ENCODE data around the gene FAM76A. TPM values are rescaled to one million over a fixed set of nuclear protein-coding genes. Genes with fewer than 3 reads are reported as not detected.
A peak's percentile ranks its signal among the peaks of the same experiment; 100 is the strongest.

The FAM76A gene
- total and polyA plus RNA-seq, 9 of the 15 experiments (the other 6 are each of a cell fraction or from before 2014, with no cell fraction given) = 9.5 to 14.6 (median 11.4) TPM

- TF ChIP-seq TCF7L2 (IDR thresholded peaks at IDR 0.05; ENCODE audit: low read depth, low read length) (no peak), ZFP36 (IDR thresholded peaks at IDR 0.05; ENCODE audit: low read depth, low read length, partially characterized antibody) (no peak), RFX7 (CRISPR knock-in tag; IDR thresholded peaks at IDR 0.05) (no peak), SOX6 (IDR thresholded peaks at IDR 0.05) (no peak), ZNF57 (CRISPR knock-in tag; IDR thresholded peaks at IDR 0.05) (no peak), RAD51 (IDR thresholded peaks at IDR 0.05; ENCODE audit: borderline replicate concordance, low read depth) (no peak), ZNF280B (CRISPR knock-in tag; IDR thresholded peaks at IDR 0.05) (no peak), ZBED1 (IDR thresholded peaks at IDR 0.05) (no peak), MEF2D (tag; conservative IDR thresholded peaks at IDR 0.05; ENCODE audit: low read depth) (no peak), SNAPC5 (CRISPR knock-in tag; IDR thresholded peaks at IDR 0.05) (no peak), ATF3 (IDR thresholded peaks at IDR 0.05) (no peak), ATF3 (CRISPR knock-in tag; conservative IDR thresholded peaks at IDR 0.05) (peak; percentile 9; the same call in 1 of the 2 replicates), CBX5 (IDR thresholded peaks at IDR 0.05; ENCODE audit: borderline replicate concordance, low read depth) (no peak), SIN3B (IDR thresholded peaks at IDR 0.05; ENCODE audit: low read depth) (no peak), E2F6 (IDR thresholded peaks at IDR 0.05; ENCODE audit: borderline replicate concordance in 1 of 2, extremely low read depth in 1 of 2, insufficient read depth in 1 of 2, insufficient read length in 1 of 2, low read depth in 1 of 2, low read length in 1 of 2, poor library complexity in 1 of 2, severe bottlenecking in 1 of 2) (peak in 1 of 2 experiments; percentile 31), ZNF232 (CRISPR knock-in tag; IDR thresholded peaks at IDR 0.05) (no peak), E4F1 (CRISPR knock-in tag; IDR thresholded peaks at IDR 0.05; ENCODE audit: borderline replicate concordance) (no peak), NR0B1 (IDR thresholded peaks at IDR 0.05; ENCODE audit: partially characterized antibody) (no peak), SP2 (IDR thresholded peaks at IDR 0.05; ENCODE audit: extremely low read depth, low read depth, low read length, poor library complexity, severe bottlenecking) (no peak), SLC30A9 (CRISPR knock-in tag; IDR thresholded peaks at IDR 0.05) (no peak)
Measured at GRCh38 chr1:27726173-27727044, 648 bp downstream of the FAM76A start (continued).

Data from K562 (cell line).